GM20000 (cell line): ENCODE measurements around the gene MRPL37.

Source experiments
- DNase-seq: peaks from one replicate; pipeline ENCODE4 v3.0.0; 2012; ENCODE audit warnings: low spot score
- CTCF ChIP-seq: IDR thresholded peaks from 2 replicates; pipeline ENCODE4 v1.5.1; 2012; ENCODE audit warnings: mild to moderate bottlenecking, control low read depth; ENCODE audit errors: extremely low read depth, missing control alignments

Gene MRPL37

GRCh38 chr1:54252371-54252936 lies 52.5 kb downstream of the MRPL37 start:
- no peak for TF ChIP-seq CTCF
- DNase-seq: no peak

- DNase-seq: no peak
- TF ChIP-seq CTCF: no peak
These were observed 53.5 kb downstream of the MRPL37 start for GRCh38 chr1:54253480-54253879.

- no peak for TF ChIP-seq CTCF
- DNase-seq: no peak
These were observed 54.1 kb downstream of the MRPL37 start for GRCh38 chr1:54254055-54254454.

- DNase-seq: no peak
- TF ChIP-seq CTCF: no peak
These were observed 55.2 kb downstream of the MRPL37 start for GRCh38 chr1:54255026-54255702.

- DNase-seq: no peak
- no peak for TF ChIP-seq CTCF
These were observed 56.8 kb downstream of the MRPL37 start for GRCh38 chr1:54256522-54257345.

GRCh38 chr1:54257346-54257620 lies 57.3 kb downstream of the MRPL37 start:
- TF ChIP-seq CTCF: no peak
- no peak for DNase-seq

- no peak for TF ChIP-seq CTCF
- no peak for DNase-seq
These were observed 57.9 kb downstream of the MRPL37 start for GRCh38 chr1:54257876-54258275.
